GM23338 (cell line): ENCODE results near the gene PRSS21. TPM values are rescaled to one million over a fixed set of nuclear protein-coding genes. Genes with fewer than 3 reads are reported as not detected.

Source experiments
- ATAC-seq: fragments of 200-7000 bp; cut with Tn5 transposase; 3 replicates; pipeline ENCODE4 v1.9.1; 2020
- DNase-seq: peaks from one replicate; pipeline ENCODE4 v3.0.0-alpha.2; 2015; ENCODE audit warnings: low spot score
- H2AFZ ChIP-seq: fragments of 200-600 bp; sonication (generic); 2 replicates; pipeline ENCODE4 v1.8.0; 2016; ENCODE audit warnings: antibody characterized with exemption, mild to moderate bottlenecking, moderate library complexity
- H3F3A ChIP-seq: fragments of 200-600 bp; sonication (generic); replicated peaks from 2 replicates; pipeline ENCODE4 v1.8.0; 2017; ENCODE audit warnings: antibody characterized with exemption, mixed run types, low read depth
- H3K27ac ChIP-seq: fragments of 200-600 bp; sonication (generic); 2 replicates; pipeline ENCODE4 v1.6.1; 2016; ENCODE audit warnings: low read depth
- H3K27me3 ChIP-seq: fragments of 200-600 bp; sonication (generic); 2 replicates; pipeline ENCODE4 v1.8.0; 2016; ENCODE audit warnings: mild to moderate bottlenecking, mixed run types, moderate library complexity; ENCODE audit not compliant: insufficient read depth
- H3K36me3 ChIP-seq: fragments of 200-600 bp; sonication (generic); 2 replicates; pipeline ENCODE4 v1.8.0; 2016; ENCODE audit warnings: mild to moderate bottlenecking; ENCODE audit not compliant: insufficient read depth
- H3K4me1 ChIP-seq: fragments of 200-600 bp; sonication (generic); 2 replicates; pipeline ENCODE4 v1.8.0; 2016; ENCODE audit warnings: mild to moderate bottlenecking, moderate library complexity; ENCODE audit not compliant: insufficient read depth
- H3K4me2 ChIP-seq: fragments of 200-600 bp; sonication (generic); 2 replicates; pipeline ENCODE4 v1.7.1; 2017; ENCODE audit warnings: mixed run types
- H3K4me3 ChIP-seq: fragments of 200-600 bp; sonication (generic); 2 replicates; pipeline ENCODE4 v1.6.1; 2016; ENCODE audit warnings: mixed run types
- H3K79me2 ChIP-seq: fragments of 200-600 bp; sonication (generic); replicated peaks from 2 replicates; pipeline ENCODE4 v1.8.0; 2017; ENCODE audit warnings: mild to moderate bottlenecking; ENCODE audit not compliant: insufficient read depth
- H3K9me2 ChIP-seq: fragments of 200-600 bp; sonication (generic); 2 replicates; pipeline ENCODE4 v1.8.0; 2017; ENCODE audit not compliant: insufficient read depth
- H4K20me1 ChIP-seq: fragments of 200-600 bp; sonication (generic); replicated peaks from 2 replicates; pipeline ENCODE4 v1.8.0; 2017; ENCODE audit warnings: mild to moderate bottlenecking; ENCODE audit not compliant: insufficient read depth
- H3K27ac Mint-ChIP-seq: 2 replicates; pipeline ENCODE4 v1.8.0; 2020; ENCODE audit warnings: inconsistent platforms, mild to moderate bottlenecking, moderate library complexity, mixed read lengths
- H3K27me3 Mint-ChIP-seq: 3 replicates; pipeline ENCODE4 v1.8.0; 2022; ENCODE audit warnings: low read depth, mild to moderate bottlenecking, moderate library complexity, mixed read lengths, inconsistent platforms; ENCODE audit not compliant: insufficient read depth, poor library complexity
- H3K36me3 Mint-ChIP-seq: 3 replicates; pipeline ENCODE4 v1.8.0; 2021; ENCODE audit warnings: low read depth, mild to moderate bottlenecking, inconsistent platforms, moderate library complexity, mixed read lengths
- H3K4me1 Mint-ChIP-seq: 3 replicates; pipeline ENCODE4 v1.8.0; 2020; ENCODE audit warnings: mild to moderate bottlenecking, inconsistent platforms, mixed read lengths
- H3K4me3 Mint-ChIP-seq: 3 replicates; pipeline ENCODE4 v1.8.0; 2021; ENCODE audit warnings: moderate library complexity, mild to moderate bottlenecking, inconsistent platforms, mixed read lengths
- H3K9me3 Mint-ChIP-seq: 3 replicates; pipeline ENCODE4 v1.8.0; 2020; ENCODE audit warnings: moderate library complexity, mild to moderate bottlenecking, inconsistent platforms, mixed read lengths
- CREB1 ChIP-seq: fragments of 250-450 bp; sonication (Bioruptor Pico); IDR thresholded peaks from 2 replicates; pipeline ENCODE4 v1.5.0; 2020; ENCODE audit warnings: low read depth, mild to moderate bottlenecking, moderate library complexity
- EZH2 ChIP-seq: fragments of 200-600 bp; sonication (generic); IDR thresholded peaks from one replicate; pipeline ENCODE4 v1.8.0; 2017; ENCODE audit warnings: antibody characterized with exemption, mild to moderate bottlenecking, low read depth; ENCODE audit not compliant: unreplicated experiment
- EZH2phosphoT487 ChIP-seq: fragments of 200-600 bp; sonication (generic); IDR thresholded peaks from one replicate; pipeline ENCODE4 v1.8.1; 2018; ENCODE audit warnings: antibody characterized with exemption; ENCODE audit not compliant: unreplicated experiment
- JUNB ChIP-seq: IDR thresholded peaks from one replicate; pipeline ENCODE4 v1.6.1; 2016; ENCODE audit warnings: antibody characterized with exemption; ENCODE audit not compliant: unreplicated experiment
- NANOG ChIP-seq: IDR thresholded peaks from 2 replicates; pipeline ENCODE4 v1.6.1; 2016; ENCODE audit warnings: antibody characterized with exemption, borderline replicate concordance
- STAT1 ChIP-seq: IDR thresholded peaks from one replicate; pipeline ENCODE4 v1.6.1; 2016; ENCODE audit warnings: antibody characterized with exemption; ENCODE audit not compliant: unreplicated experiment
- ZNF114 ChIP-seq: fragments of 250-450 bp; sonication (Bioruptor Pico); IDR thresholded peaks from 2 replicates; pipeline ENCODE4 v1.5.0; 2020; ENCODE audit warnings: mild to moderate bottlenecking, moderate library complexity
- polyA plus RNA-seq: library from polyadenylated mRNA; unstranded; fragments of >200 nt; fragmentation: Nextera tagmentation; extraction: Ambion mirVana; gene quantifications from 2 replicates; pipeline ENCODE4 v1.2.1, GENCODE V29; 2016
- total RNA-seq: library from RNA; depleted of rRNA; stranded (reverse); fragments of >200 nt; shearing (Covaris generic); gene quantifications from 2 replicates; pipeline ENCODE4 v1.2.3, GENCODE V29; 2014
- TF ChIP-seq, protein P1 (sequence below): IDR thresholded peaks from 2 replicates; pipeline ENCODE4 v1.6.1; 2016; ENCODE audit warnings: antibody characterized with exemption
- TF ChIP-seq, protein P2 (sequence below), 2 experiments: fragments of 200-600 bp in 1 of 2; sonication (generic) in 1 of 2; conservative IDR thresholded peaks; 2 replicates each; pipeline versions ENCODE4 v1.5.1 to v1.6.1; 2016 to 2017; ENCODE audit warnings: antibody characterized with exemption in 2 of 2, low read depth in 2 of 2, mild to moderate bottlenecking in 2 of 2, moderate library complexity in 1 of 2

PRSS21 gene
- total and polyA plus RNA-seq, 2 experiments from 2014 or later = 2.4 to 3.1 TPM

DNA sequence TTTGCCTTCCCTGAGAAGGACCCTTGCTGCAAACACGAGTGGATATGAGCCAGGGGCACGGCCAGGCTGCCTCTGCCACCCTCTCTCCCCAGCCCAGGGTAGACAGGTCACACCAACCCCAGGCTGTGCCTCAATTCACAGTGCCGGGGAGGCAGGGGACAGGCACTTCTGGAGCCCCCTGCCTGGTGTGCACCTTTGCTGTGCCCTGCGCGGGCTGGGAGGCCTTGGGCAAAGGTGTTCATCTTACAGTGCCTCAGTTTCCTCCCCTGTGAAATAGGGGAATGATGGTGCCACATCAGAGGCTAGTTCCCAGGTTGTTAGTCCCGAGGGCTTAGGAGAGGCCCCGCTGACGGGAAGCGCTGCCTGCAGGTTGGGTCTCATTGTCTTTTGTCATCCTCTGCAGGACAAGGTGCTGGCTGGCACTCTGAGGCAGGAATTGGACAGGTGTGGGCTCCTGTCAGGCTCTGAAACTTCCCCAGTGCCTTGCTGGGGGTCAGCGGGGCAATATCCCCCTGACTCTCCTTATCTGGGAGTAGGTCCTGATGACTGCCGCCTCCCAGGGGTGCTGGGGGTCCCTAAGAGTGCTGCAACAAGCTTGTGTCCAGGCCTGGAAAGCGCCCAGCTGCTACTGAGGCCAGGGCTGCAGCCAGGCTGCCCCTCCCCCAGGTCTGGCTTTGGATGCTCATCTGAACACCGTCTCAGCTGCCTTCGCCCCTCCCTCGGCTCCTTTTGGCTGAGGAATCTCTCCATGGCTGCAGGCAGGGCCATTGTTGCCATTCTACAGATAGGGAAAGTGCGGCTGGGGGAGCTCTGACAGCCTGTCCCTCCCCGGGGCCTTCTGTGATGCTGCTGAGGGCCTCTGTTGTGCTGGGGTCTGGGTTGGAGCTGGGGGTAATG, 3.1 kb downstream of the PRSS21 start:
- Histone ChIP-seq H3K27me3 (no peaks in the 10 kb centered on the region), H3F3A (no peaks in the 10 kb centered on the region), H3K4me2 (no peak overlapping the region), H3K27ac (no peak overlapping the region), H3K4me1 (no peaks in the 10 kb centered on the region), H4K20me1 (no peaks in the 10 kb centered on the region), H3K9me2 (no peaks in the 10 kb centered on the region), H3K79me2 (no peaks in the 10 kb centered on the region), H3K36me3 (no peaks in the 10 kb centered on the region), H2AFZ (no peak overlapping the region), H3K4me3 (no peak overlapping the region)
- no peaks in the 10 kb centered on the region for H3K36me3 Mint-ChIP-seq
- ATAC-seq (no peak), DNase-seq (no peak)
- no peak overlapping the region for H3K27ac Mint-ChIP-seq
- H3K9me3 Mint-ChIP-seq = no peaks in the 10 kb centered on the region
- no peak overlapping the region for H3K4me3 Mint-ChIP-seq
- peaks cover 4% of the 10 kb centered on the region for H3K27me3 Mint-ChIP-seq
- H3K4me1 Mint-ChIP-seq = no peaks in the 10 kb centered on the region
- TF ChIP-seq EZH2 (no peak), NANOG (no peak), ZNF114 (CRISPR knock-in tag) (no peak)
- TF ChIP-seq, protein P1, sequence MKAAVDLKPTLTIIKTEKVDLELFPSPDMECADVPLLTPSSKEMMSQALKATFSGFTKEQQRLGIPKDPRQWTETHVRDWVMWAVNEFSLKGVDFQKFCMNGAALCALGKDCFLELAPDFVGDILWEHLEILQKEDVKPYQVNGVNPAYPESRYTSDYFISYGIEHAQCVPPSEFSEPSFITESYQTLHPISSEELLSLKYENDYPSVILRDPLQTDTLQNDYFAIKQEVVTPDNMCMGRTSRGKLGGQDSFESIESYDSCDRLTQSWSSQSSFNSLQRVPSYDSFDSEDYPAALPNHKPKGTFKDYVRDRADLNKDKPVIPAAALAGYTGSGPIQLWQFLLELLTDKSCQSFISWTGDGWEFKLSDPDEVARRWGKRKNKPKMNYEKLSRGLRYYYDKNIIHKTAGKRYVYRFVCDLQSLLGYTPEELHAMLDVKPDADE = no peak

DNA sequence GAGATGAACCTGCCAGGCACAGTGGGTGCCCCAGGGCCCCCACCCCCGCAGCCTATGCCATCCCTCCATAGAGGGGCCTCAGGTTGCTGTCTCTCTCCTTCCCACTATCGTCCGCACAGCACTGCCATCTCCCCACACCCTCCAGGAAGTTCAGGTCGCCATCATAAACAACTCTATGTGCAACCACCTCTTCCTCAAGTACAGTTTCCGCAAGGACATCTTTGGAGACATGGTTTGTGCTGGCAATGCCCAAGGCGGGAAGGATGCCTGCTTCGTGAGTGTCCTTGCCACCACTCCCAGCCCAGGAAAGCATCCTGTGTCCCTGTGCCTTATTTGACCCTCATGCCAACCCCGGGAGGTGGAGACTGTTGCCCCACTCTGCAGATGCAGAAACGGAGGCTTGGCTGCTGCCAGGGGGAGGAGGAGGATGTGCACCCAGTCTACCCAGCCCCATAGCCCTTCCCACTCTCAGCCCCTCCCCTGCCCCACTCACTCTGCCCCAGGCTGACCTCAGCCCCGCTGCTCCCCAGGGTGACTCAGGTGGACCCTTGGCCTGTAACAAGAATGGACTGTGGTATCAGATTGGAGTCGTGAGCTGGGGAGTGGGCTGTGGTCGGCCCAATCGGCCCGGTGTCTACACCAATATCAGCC, 3.9 kb downstream of the PRSS21 start:
- H3K4me1 ChIP-seq = no peaks in the 10 kb centered on the region
- H4K20me1 ChIP-seq = no peaks in the 10 kb centered on the region
- H3K9me2 ChIP-seq = no peaks in the 10 kb centered on the region
- H3K4me1 Mint-ChIP-seq = no peaks in the 10 kb centered on the region
- no peak overlapping the region for H3K4me3 ChIP-seq
- H3K27me3 ChIP-seq = no peaks in the 10 kb centered on the region
- no peak for ATAC-seq
- no peaks in the 10 kb centered on the region for H3K9me3 Mint-ChIP-seq
- no peaks in the 10 kb centered on the region for H3F3A ChIP-seq
- no peak overlapping the region for H3K4me3 Mint-ChIP-seq
- no peak overlapping the region for H3K27ac ChIP-seq
- DNase-seq = no peak
- peaks cover 6% of the 10 kb centered on the region for H3K27me3 Mint-ChIP-seq
- no peak overlapping the region for H3K27ac Mint-ChIP-seq
- no peak overlapping the region for H2AFZ ChIP-seq
- H3K36me3 ChIP-seq = no peaks in the 10 kb centered on the region
- no peak overlapping the region for H3K4me2 ChIP-seq
- H3K36me3 Mint-ChIP-seq = no peaks in the 10 kb centered on the region
- no peaks in the 10 kb centered on the region for H3K79me2 ChIP-seq
- TF ChIP-seq EZH2phosphoT487 = no peak
- TF ChIP-seq ZNF114 (CRISPR knock-in tag) = no peak
- TF ChIP-seq, protein P2, sequence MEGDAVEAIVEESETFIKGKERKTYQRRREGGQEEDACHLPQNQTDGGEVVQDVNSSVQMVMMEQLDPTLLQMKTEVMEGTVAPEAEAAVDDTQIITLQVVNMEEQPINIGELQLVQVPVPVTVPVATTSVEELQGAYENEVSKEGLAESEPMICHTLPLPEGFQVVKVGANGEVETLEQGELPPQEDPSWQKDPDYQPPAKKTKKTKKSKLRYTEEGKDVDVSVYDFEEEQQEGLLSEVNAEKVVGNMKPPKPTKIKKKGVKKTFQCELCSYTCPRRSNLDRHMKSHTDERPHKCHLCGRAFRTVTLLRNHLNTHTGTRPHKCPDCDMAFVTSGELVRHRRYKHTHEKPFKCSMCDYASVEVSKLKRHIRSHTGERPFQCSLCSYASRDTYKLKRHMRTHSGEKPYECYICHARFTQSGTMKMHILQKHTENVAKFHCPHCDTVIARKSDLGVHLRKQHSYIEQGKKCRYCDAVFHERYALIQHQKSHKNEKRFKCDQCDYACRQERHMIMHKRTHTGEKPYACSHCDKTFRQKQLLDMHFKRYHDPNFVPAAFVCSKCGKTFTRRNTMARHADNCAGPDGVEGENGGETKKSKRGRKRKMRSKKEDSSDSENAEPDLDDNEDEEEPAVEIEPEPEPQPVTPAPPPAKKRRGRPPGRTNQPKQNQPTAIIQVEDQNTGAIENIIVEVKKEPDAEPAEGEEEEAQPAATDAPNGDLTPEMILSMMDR (conservative IDR thresholded peaks at IDR 0.05; ENCODE audit: low read depth in 2 of 2) = no peak
- no peak for TF ChIP-seq NANOG
- no peak for TF ChIP-seq STAT1
- TF ChIP-seq CREB1 (CRISPR knock-in tag) = no peak
- TF ChIP-seq, protein P1 = no peak
- TF ChIP-seq JUNB = no peak
